GM23338 (cell line): ENCODE results near the gene HMGN4. TPM values are rescaled to one million over a fixed set of nuclear protein-coding genes. Genes with fewer than 3 reads are reported as not detected.

Experiments used
- ATAC-seq: fragments of 200-7000 bp; cut with Tn5 transposase; 3 replicates; pipeline ENCODE4 v1.9.1; 2020
- DNase-seq: peaks from one replicate; pipeline ENCODE4 v3.0.0-alpha.2; 2015; ENCODE audit warnings: low spot score
- H2AFZ ChIP-seq: fragments of 200-600 bp; sonication (generic); 2 replicates; pipeline ENCODE4 v1.8.0; 2016; ENCODE audit warnings: antibody characterized with exemption, mild to moderate bottlenecking, moderate library complexity
- H3F3A ChIP-seq: fragments of 200-600 bp; sonication (generic); replicated peaks from 2 replicates; pipeline ENCODE4 v1.8.0; 2017; ENCODE audit warnings: antibody characterized with exemption, mixed run types, low read depth
- H3K27ac ChIP-seq: fragments of 200-600 bp; sonication (generic); 2 replicates; pipeline ENCODE4 v1.6.1; 2016; ENCODE audit warnings: low read depth
- H3K27me3 ChIP-seq: fragments of 200-600 bp; sonication (generic); 2 replicates; pipeline ENCODE4 v1.8.0; 2016; ENCODE audit warnings: mild to moderate bottlenecking, mixed run types, moderate library complexity; ENCODE audit not compliant: insufficient read depth
- H3K36me3 ChIP-seq: fragments of 200-600 bp; sonication (generic); 2 replicates; pipeline ENCODE4 v1.8.0; 2016; ENCODE audit warnings: mild to moderate bottlenecking; ENCODE audit not compliant: insufficient read depth
- H3K4me1 ChIP-seq: fragments of 200-600 bp; sonication (generic); 2 replicates; pipeline ENCODE4 v1.8.0; 2016; ENCODE audit warnings: mild to moderate bottlenecking, moderate library complexity; ENCODE audit not compliant: insufficient read depth
- H3K4me2 ChIP-seq: fragments of 200-600 bp; sonication (generic); 2 replicates; pipeline ENCODE4 v1.7.1; 2017; ENCODE audit warnings: mixed run types
- H3K4me3 ChIP-seq: fragments of 200-600 bp; sonication (generic); 2 replicates; pipeline ENCODE4 v1.6.1; 2016; ENCODE audit warnings: mixed run types
- H3K79me2 ChIP-seq: fragments of 200-600 bp; sonication (generic); replicated peaks from 2 replicates; pipeline ENCODE4 v1.8.0; 2017; ENCODE audit warnings: mild to moderate bottlenecking; ENCODE audit not compliant: insufficient read depth
- H3K9me2 ChIP-seq: fragments of 200-600 bp; sonication (generic); 2 replicates; pipeline ENCODE4 v1.8.0; 2017; ENCODE audit not compliant: insufficient read depth
- H4K20me1 ChIP-seq: fragments of 200-600 bp; sonication (generic); replicated peaks from 2 replicates; pipeline ENCODE4 v1.8.0; 2017; ENCODE audit warnings: mild to moderate bottlenecking; ENCODE audit not compliant: insufficient read depth
- H3K27ac Mint-ChIP-seq: 2 replicates; pipeline ENCODE4 v1.8.0; 2020; ENCODE audit warnings: inconsistent platforms, mild to moderate bottlenecking, moderate library complexity, mixed read lengths
- H3K27me3 Mint-ChIP-seq: 3 replicates; pipeline ENCODE4 v1.8.0; 2022; ENCODE audit warnings: low read depth, mild to moderate bottlenecking, moderate library complexity, mixed read lengths, inconsistent platforms; ENCODE audit not compliant: insufficient read depth, poor library complexity
- H3K36me3 Mint-ChIP-seq: 3 replicates; pipeline ENCODE4 v1.8.0; 2021; ENCODE audit warnings: low read depth, mild to moderate bottlenecking, inconsistent platforms, moderate library complexity, mixed read lengths
- H3K4me1 Mint-ChIP-seq: 3 replicates; pipeline ENCODE4 v1.8.0; 2020; ENCODE audit warnings: mild to moderate bottlenecking, inconsistent platforms, mixed read lengths
- H3K4me3 Mint-ChIP-seq: 3 replicates; pipeline ENCODE4 v1.8.0; 2021; ENCODE audit warnings: moderate library complexity, mild to moderate bottlenecking, inconsistent platforms, mixed read lengths
- H3K9me3 Mint-ChIP-seq: 3 replicates; pipeline ENCODE4 v1.8.0; 2020; ENCODE audit warnings: moderate library complexity, mild to moderate bottlenecking, inconsistent platforms, mixed read lengths
- CTCF ChIP-seq, 2 experiments: fragments of 200-600 bp in 1 of 2; sonication (generic) in 1 of 2; conservative IDR thresholded peaks; 2 replicates each; pipeline versions ENCODE4 v1.5.1 to v1.6.1; 2016 to 2017; ENCODE audit warnings: antibody characterized with exemption in 2 of 2, low read depth in 2 of 2, mild to moderate bottlenecking in 2 of 2, moderate library complexity in 1 of 2
- EZH2 ChIP-seq: fragments of 200-600 bp; sonication (generic); IDR thresholded peaks from one replicate; pipeline ENCODE4 v1.8.0; 2017; ENCODE audit warnings: antibody characterized with exemption, mild to moderate bottlenecking, low read depth; ENCODE audit not compliant: unreplicated experiment
- EZH2phosphoT487 ChIP-seq: fragments of 200-600 bp; sonication (generic); IDR thresholded peaks from one replicate; pipeline ENCODE4 v1.8.1; 2018; ENCODE audit warnings: antibody characterized with exemption; ENCODE audit not compliant: unreplicated experiment
- NANOG ChIP-seq: IDR thresholded peaks from 2 replicates; pipeline ENCODE4 v1.6.1; 2016; ENCODE audit warnings: antibody characterized with exemption, borderline replicate concordance
- POLR2AphosphoS5 ChIP-seq: IDR thresholded peaks from 2 replicates; pipeline ENCODE4 v1.6.1; 2016; ENCODE audit warnings: antibody characterized with exemption, low read depth
- STAT1 ChIP-seq: IDR thresholded peaks from one replicate; pipeline ENCODE4 v1.6.1; 2016; ENCODE audit warnings: antibody characterized with exemption; ENCODE audit not compliant: unreplicated experiment
- ZNF462 ChIP-seq: fragments of 250-450 bp; sonication (Bioruptor Pico); IDR thresholded peaks from 2 replicates; pipeline ENCODE4 v1.5.0; 2020; ENCODE audit warnings: mild to moderate bottlenecking, moderate library complexity
- polyA plus RNA-seq: library from polyadenylated mRNA; unstranded; fragments of >200 nt; fragmentation: Nextera tagmentation; extraction: Ambion mirVana; gene quantifications from 2 replicates; pipeline ENCODE4 v1.2.1, GENCODE V29; 2016
- total RNA-seq: library from RNA; depleted of rRNA; stranded (reverse); fragments of >200 nt; shearing (Covaris generic); gene quantifications from 2 replicates; pipeline ENCODE4 v1.2.3, GENCODE V29; 2014
- TF ChIP-seq, protein P1 (sequence below): IDR thresholded peaks from one replicate; pipeline ENCODE4 v1.6.1; 2018; ENCODE audit warnings: antibody characterized with exemption; ENCODE audit not compliant: unreplicated experiment
- TF ChIP-seq, protein P2 (sequence below): IDR thresholded peaks from 2 replicates; pipeline ENCODE4 v1.6.1; 2016; ENCODE audit warnings: antibody characterized with exemption

The HMGN4 gene
- total and polyA plus RNA-seq, 2 experiments from 2014 or later, result 35.3 to 91.4 TPM

- peak overlapping the region; percentile 96 for H3K4me3 Mint-ChIP-seq
- no peaks in the 10 kb centered on the region for H3K9me2 ChIP-seq
- no peak for ATAC-seq
- H3F3A ChIP-seq, result peaks cover 6% of the 10 kb centered on the region; the same call in 1 of the 2 replicates
- H2AFZ ChIP-seq, result peak overlapping the region; percentile 80
- peak overlapping the region; percentile 86 for H3K4me2 ChIP-seq
- peaks cover 27% of the 10 kb centered on the region for H3K27me3 Mint-ChIP-seq
- H3K36me3 ChIP-seq, result no peaks in the 10 kb centered on the region
- DNase-seq, result no peak
- H3K4me1 ChIP-seq, result peaks cover 31% of the 10 kb centered on the region
- TF ChIP-seq ZNF462 (CRISPR knock-in tag), result no peak
- TF ChIP-seq STAT1, result no peak
- TF ChIP-seq NANOG, result no peak
- TF ChIP-seq POLR2AphosphoS5, result no peak
- TF ChIP-seq EZH2, result no peak
- no peak for TF ChIP-seq EZH2phosphoT487
- TF ChIP-seq, protein P1, sequence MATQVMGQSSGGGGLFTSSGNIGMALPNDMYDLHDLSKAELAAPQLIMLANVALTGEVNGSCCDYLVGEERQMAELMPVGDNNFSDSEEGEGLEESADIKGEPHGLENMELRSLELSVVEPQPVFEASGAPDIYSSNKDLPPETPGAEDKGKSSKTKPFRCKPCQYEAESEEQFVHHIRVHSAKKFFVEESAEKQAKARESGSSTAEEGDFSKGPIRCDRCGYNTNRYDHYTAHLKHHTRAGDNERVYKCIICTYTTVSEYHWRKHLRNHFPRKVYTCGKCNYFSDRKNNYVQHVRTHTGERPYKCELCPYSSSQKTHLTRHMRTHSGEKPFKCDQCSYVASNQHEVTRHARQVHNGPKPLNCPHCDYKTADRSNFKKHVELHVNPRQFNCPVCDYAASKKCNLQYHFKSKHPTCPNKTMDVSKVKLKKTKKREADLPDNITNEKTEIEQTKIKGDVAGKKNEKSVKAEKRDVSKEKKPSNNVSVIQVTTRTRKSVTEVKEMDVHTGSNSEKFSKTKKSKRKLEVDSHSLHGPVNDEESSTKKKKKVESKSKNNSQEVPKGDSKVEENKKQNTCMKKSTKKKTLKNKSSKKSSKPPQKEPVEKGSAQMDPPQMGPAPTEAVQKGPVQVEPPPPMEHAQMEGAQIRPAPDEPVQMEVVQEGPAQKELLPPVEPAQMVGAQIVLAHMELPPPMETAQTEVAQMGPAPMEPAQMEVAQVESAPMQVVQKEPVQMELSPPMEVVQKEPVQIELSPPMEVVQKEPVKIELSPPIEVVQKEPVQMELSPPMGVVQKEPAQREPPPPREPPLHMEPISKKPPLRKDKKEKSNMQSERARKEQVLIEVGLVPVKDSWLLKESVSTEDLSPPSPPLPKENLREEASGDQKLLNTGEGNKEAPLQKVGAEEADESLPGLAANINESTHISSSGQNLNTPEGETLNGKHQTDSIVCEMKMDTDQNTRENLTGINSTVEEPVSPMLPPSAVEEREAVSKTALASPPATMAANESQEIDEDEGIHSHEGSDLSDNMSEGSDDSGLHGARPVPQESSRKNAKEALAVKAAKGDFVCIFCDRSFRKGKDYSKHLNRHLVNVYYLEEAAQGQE, result no peak
- TF ChIP-seq CTCF (conservative IDR thresholded peaks at IDR 0.05; ENCODE audit: low read depth in 2 of 2), result no peak
- TF ChIP-seq, protein P2, sequence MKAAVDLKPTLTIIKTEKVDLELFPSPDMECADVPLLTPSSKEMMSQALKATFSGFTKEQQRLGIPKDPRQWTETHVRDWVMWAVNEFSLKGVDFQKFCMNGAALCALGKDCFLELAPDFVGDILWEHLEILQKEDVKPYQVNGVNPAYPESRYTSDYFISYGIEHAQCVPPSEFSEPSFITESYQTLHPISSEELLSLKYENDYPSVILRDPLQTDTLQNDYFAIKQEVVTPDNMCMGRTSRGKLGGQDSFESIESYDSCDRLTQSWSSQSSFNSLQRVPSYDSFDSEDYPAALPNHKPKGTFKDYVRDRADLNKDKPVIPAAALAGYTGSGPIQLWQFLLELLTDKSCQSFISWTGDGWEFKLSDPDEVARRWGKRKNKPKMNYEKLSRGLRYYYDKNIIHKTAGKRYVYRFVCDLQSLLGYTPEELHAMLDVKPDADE, result no peak
- peaks cover 5% of the 10 kb centered on the region; the same call in 2 of the 3 replicates for H3K36me3 Mint-ChIP-seq
- no peaks in the 10 kb centered on the region for H3K27me3 ChIP-seq
- no peaks in the 10 kb centered on the region for H3K79me2 ChIP-seq
- peak overlapping the region; percentile 76 for H3K4me3 ChIP-seq
- H3K4me1 Mint-ChIP-seq, result peaks cover 17% of the 10 kb centered on the region
- H3K9me3 Mint-ChIP-seq, result peaks cover 13% of the 10 kb centered on the region; the same call in 2 of the 3 replicates
- H4K20me1 ChIP-seq, result no peaks in the 10 kb centered on the region
- H3K27ac Mint-ChIP-seq, result peak overlapping the region; percentile 94; the same call in 1 of the 2 replicates
- peak overlapping the region; percentile 73; the same call in 1 of the 2 replicates for H3K27ac ChIP-seq
These were observed 4.6 kb upstream of the HMGN4 start for GRCh38 chr6:26533532-26533931.
